Ovary (tissue), 1 donor: ENCODE data around the gene ZNF662.

ENCODE experiments used
- EP300 ChIP-seq: sonication (generic); formaldehyde crosslinking; IDR thresholded peaks from one replicate; pipeline ENCODE4 v1.6.1; 2017; ENCODE audit warnings: antibody characterized with exemption
- POLR2A ChIP-seq: fragments of 450-650 bp; IDR thresholded peaks from one replicate; pipeline ENCODE4 v1.6.1; 2017; ENCODE audit warnings: antibody characterized with exemption, mild to moderate bottlenecking, moderate library complexity

- no peak for TF ChIP-seq POLR2A
- TF ChIP-seq EP300: no peak
Observed at GRCh38 chr3:42961633-42962032, 55.7 kb downstream of the ZNF662 start.
